ENCODE data around the gene PKNOX2. TPM values are rescaled to one million over a fixed set of nuclear protein-coding genes. Genes with fewer than 3 reads are reported as not detected.

Gene PKNOX2
- total and polyA plus RNA-seq, 9 of the 15 experiments (the other 6 are each of a cell fraction or from before 2014, with no cell fraction given): not detected

DNA sequence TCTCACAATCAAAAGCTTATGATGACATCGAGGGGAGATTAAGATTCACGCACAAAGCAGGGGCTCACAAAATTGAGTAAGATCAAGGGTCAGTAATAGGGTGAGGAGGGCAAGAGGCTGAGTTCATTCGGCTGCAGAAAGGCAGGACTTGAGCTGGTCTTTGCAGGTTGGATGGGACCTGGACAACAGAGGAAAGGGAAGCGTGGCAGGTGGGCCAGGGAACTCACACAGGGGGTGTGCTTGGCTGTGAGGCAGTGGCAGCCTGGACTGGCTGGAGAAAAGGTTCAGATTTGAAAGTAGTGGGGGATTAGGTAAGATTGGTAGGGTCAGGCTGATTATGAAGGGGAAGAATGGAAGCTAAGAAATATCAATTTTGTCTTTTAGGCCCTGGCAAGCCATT is 161.6 kb downstream of the PKNOX2 start:
- Histone ChIP-seq H3K9me3 (replicated peaks; ENCODE audit: control insufficient read depth, insufficient read depth, low read depth, low read length) (no peaks in the 10 kb centered on the region), H4K20me1 (replicated peaks; ENCODE audit: control insufficient read depth, insufficient read depth, low read length) (no peaks in the 10 kb centered on the region), H3K9me1 (ENCODE audit: control insufficient read depth, insufficient read depth, low read length) (no peaks in the 10 kb centered on the region), H3K4me2 (ENCODE audit: insufficient read depth, low read length) (no peak overlapping the region), H3K9ac (ENCODE audit: insufficient read depth in 1 of 2, low read depth in 2 of 2, low read length in 2 of 2) (no peak overlapping the region), H3K79me2 (ENCODE audit: control insufficient read depth, insufficient read depth, low read length) (no peaks in the 10 kb centered on the region), H2AFZ (ENCODE audit: low read depth, low read length) (no peak overlapping the region), H3K4me1 (replicated peaks in 1 of 2; ENCODE audit: control insufficient read depth in 2 of 2, insufficient read depth in 2 of 2, low read length in 2 of 2) (no peaks in the 10 kb centered on the region), H3K27ac (ENCODE audit: extremely low read depth, low read depth, low read length) (no peak overlapping the region), H3K27me3 (ENCODE audit: control insufficient read depth in 2 of 2, insufficient read depth in 2 of 2, low read length in 2 of 2) (peaks cover 17 to 54% of the 10 kb centered on the region in 2 experiments; a peak in 4 of 5 replicates), H3K4me3 (no peak overlapping the region), H3K36me3 (ENCODE audit: control insufficient read depth, insufficient read depth, low read length) (no peaks in the 10 kb centered on the region)
- ATAC-seq (no peak), FAIRE-seq (no peak), DNase-seq (ENCODE audit: extremely low read depth in 1 of 4, low spot score in 3 of 4) (no peak)
- ChIA-PET CTCF (ENCODE audit: low intra/inter-chr PET ratio) (no interaction called here), POLR2A (interaction anchor here (1.0 kb wide), 1 partner anchor 44 kb away, joined by 3 read pairs; no protein-coding TSS in a partner anchor)
- BruUV-seq (replicated peaks): no TSS peak
- 0% methylated on average over 4 of the region's 4 CpGs for WGBS (ENCODE audit: insufficient coverage, low coverage, missing lambda C conversion rate)
- TF ChIP-seq FOXM1 (IDR thresholded peaks at IDR 0.05; ENCODE audit: low read depth) (no peak), FOXM1 (CRISPR knock-in tag; IDR thresholded peaks at IDR 0.05; ENCODE audit: low read depth) (no peak), ZNF778 (CRISPR knock-in tag; IDR thresholded peaks at IDR 0.05) (no peak), PTBP1 (IDR thresholded peaks at IDR 0.05; ENCODE audit: low read depth, low read length) (no peak), BRF2 (IDR thresholded peaks at IDR 0.05; ENCODE audit: borderline replicate concordance, insufficient read depth, insufficient read length) (no peak), FOXP1 (CRISPR knock-in tag; IDR thresholded peaks at IDR 0.05) (no peak), ARID2 (IDR thresholded peaks at IDR 0.05) (no peak), ATF4 (CRISPR knock-in tag; IDR thresholded peaks at IDR 0.05) (no peak)
- TF ChIP-seq, protein P1, sequence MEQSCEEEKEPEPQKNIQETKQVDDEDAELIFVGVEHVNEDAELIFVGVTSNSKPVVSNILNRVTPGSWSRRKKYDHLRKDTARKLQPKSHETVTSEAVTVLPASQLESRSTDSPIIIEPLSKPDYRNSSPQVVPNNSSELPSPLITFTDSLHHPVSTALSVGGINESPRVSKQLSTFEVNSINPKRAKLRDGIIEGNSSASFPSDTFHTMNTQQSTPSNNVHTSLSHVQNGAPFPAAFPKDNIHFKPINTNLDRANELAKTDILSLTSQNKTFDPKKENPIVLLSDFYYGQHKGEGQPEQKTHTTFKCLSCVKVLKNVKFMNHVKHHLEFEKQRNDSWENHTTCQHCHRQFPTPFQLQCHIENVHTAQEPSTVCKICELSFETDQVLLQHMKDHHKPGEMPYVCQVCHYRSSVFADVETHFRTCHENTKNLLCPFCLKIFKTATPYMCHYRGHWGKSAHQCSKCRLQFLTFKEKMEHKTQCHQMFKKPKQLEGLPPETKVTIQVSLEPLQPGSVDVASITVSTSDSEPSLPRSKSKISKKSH (CRISPR knock-in tag; IDR thresholded peaks at IDR 0.05): no peak
- TF ChIP-seq, protein P2, sequence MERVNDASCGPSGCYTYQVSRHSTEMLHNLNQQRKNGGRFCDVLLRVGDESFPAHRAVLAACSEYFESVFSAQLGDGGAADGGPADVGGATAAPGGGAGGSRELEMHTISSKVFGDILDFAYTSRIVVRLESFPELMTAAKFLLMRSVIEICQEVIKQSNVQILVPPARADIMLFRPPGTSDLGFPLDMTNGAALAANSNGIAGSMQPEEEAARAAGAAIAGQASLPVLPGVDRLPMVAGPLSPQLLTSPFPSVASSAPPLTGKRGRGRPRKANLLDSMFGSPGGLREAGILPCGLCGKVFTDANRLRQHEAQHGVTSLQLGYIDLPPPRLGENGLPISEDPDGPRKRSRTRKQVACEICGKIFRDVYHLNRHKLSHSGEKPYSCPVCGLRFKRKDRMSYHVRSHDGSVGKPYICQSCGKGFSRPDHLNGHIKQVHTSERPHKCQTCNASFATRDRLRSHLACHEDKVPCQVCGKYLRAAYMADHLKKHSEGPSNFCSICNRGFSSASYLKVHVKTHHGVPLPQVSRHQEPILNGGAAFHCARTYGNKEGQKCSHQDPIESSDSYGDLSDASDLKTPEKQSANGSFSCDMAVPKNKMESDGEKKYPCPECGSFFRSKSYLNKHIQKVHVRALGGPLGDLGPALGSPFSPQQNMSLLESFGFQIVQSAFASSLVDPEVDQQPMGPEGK (CRISPR knock-in tag; IDR thresholded peaks at IDR 0.05; ENCODE audit: borderline replicate concordance): no peak
- TF ChIP-seq, protein P3, sequence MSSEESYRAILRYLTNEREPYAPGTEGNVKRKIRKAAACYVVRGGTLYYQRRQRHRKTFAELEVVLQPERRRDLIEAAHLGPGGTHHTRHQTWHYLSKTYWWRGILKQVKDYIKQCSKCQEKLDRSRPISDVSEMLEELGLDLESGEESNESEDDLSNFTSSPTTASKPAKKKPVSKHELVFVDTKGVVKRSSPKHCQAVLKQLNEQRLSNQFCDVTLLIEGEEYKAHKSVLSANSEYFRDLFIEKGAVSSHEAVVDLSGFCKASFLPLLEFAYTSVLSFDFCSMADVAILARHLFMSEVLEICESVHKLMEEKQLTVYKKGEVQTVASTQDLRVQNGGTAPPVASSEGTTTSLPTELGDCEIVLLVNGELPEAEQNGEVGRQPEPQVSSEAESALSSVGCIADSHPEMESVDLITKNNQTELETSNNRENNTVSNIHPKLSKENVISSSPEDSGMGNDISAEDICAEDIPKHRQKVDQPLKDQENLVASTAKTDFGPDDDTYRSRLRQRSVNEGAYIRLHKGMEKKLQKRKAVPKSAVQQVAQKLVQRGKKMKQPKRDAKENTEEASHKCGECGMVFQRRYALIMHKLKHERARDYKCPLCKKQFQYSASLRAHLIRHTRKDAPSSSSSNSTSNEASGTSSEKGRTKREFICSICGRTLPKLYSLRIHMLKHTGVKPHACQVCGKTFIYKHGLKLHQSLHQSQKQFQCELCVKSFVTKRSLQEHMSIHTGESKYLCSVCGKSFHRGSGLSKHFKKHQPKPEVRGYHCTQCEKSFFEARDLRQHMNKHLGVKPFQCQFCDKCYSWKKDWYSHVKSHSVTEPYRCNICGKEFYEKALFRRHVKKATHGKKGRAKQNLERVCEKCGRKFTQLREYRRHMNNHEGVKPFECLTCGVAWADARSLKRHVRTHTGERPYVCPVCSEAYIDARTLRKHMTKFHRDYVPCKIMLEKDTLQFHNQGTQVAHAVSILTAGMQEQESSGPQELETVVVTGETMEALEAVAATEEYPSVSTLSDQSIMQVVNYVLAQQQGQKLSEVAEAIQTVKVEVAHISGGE (CRISPR knock-in tag; IDR thresholded peaks at IDR 0.05): no peak
- intact Hi-C loops (cut with micrococcal nuclease): no loop called here
- in situ Hi-C loops (cut with MboI): loop anchor here (25.0 kb wide), 1 partner anchor 364 kb away; the partner anchor contains the start of gene CCDC15
